Erythroblast (primary cell): ENCODE measurements around the gene GNPDA2.

Source experiments
- GATA1 ChIP-seq: IDR thresholded peaks from 2 replicates; pipeline ENCODE4 v1.6.1; 2011; ENCODE audit warnings: low read depth, mild to moderate bottlenecking, control low read depth, low read length, moderate library complexity
- POLR2A ChIP-seq: IDR thresholded peaks from 2 replicates; pipeline ENCODE4 v1.6.1; 2011; ENCODE audit warnings: mild to moderate bottlenecking, low read length

DNA sequence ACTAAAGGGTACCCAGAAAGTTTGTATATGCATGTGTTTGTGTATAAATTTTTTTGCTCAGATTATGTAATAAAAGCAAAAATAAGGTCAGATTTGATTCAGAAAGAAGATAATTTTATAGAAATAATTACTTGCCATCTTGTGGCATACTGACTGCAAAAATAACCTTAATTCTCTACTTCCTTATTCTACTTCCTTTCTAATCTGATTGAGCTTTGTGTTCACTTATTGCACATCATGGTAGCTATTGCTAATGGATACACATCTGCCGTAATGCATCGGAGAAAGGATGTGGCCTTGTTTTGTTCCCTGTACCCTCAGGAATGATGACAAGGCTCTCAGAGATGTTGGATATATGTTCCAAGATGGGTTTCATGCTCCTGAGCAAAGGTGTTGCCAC lies 10.5 kb upstream of the GNPDA2 start:
- TF ChIP-seq POLR2A (no peak), GATA1 (no peak)
